ENCODE measurements around the gene DIP2B.

The DIP2B gene

GRCh38 chr12:50523772-50524171, 19.0 kb downstream of the DIP2B start:
- intact Hi-C loops (cut with DNase I; ENCODE audit: low total_unique reads), result no loop called here
- Histone ChIP-seq H3K27ac (no peak overlapping the region), H3K4me1 (peaks cover 0 to 19% (median 0%) of the 10 kb centered on the region in 4 donors), H3K36me3 (no peaks in the 10 kb centered on the region), H3K4me3 (no peak overlapping the region), H3K9me3 (no peaks in the 10 kb centered on the region), H3K27me3 (no peaks in the 10 kb centered on the region)
- no peak for DNase-seq
- TF ChIP-seq CTCF (IDR thresholded peaks at IDR 0.05), result no peak

- H3K36me3 ChIP-seq, result no peaks in the 10 kb centered on the region
- no peak for TF ChIP-seq CTCF (IDR thresholded peaks at IDR 0.05)
- no peak overlapping the region for H3K4me3 ChIP-seq
- peaks cover 0 to 11% (median 0%) of the 10 kb centered on the region in 4 donors for H3K4me1 ChIP-seq
- DNase-seq, result no peak
- H3K27ac ChIP-seq, result no peak overlapping the region
- no peaks in the 10 kb centered on the region for H3K27me3 ChIP-seq
- H3K9me3 ChIP-seq, result no peaks in the 10 kb centered on the region
- intact Hi-C loops (cut with DNase I; ENCODE audit: low total_unique reads), result no loop called here
Measured at GRCh38 chr12:50524621-50525020, 19.8 kb downstream of the DIP2B start.

GRCh38 chr12:50525422-50525821, 20.6 kb downstream of the DIP2B start:
- no peak for TF ChIP-seq CTCF (IDR thresholded peaks at IDR 0.05)
- intact Hi-C loops (cut with DNase I; ENCODE audit: low total_unique reads), result no loop called here
- Histone ChIP-seq H3K4me1 (peaks cover 0 to 11% (median 0%) of the 10 kb centered on the region in 4 donors), H3K27ac (no peak overlapping the region), H3K9me3 (no peaks in the 10 kb centered on the region), H3K36me3 (no peaks in the 10 kb centered on the region), H3K4me3 (no peak overlapping the region), H3K27me3 (no peaks in the 10 kb centered on the region)
- DNase-seq, result no peak

GRCh38 chr12:50527359-50527726, 22.6 kb downstream of the DIP2B start:
- intact Hi-C loops (cut with DNase I; ENCODE audit: low total_unique reads), result no loop called here
- H3K9me3 ChIP-seq, result no peaks in the 10 kb centered on the region
- H3K4me1 ChIP-seq, result peaks cover 0 to 7% (median under 1%) of the 10 kb centered on the region in 4 donors
- no peaks in the 10 kb centered on the region for H3K36me3 ChIP-seq
- no peak overlapping the region for H3K4me3 ChIP-seq
- no peak for TF ChIP-seq CTCF (IDR thresholded peaks at IDR 0.05)
- H3K27ac ChIP-seq, result no peak overlapping the region
- no peak for DNase-seq
- H3K27me3 ChIP-seq, result no peaks in the 10 kb centered on the region

GRCh38 chr12:50528800-50529199, 24.0 kb downstream of the DIP2B start:
- peaks cover 0 to 7% (median 3%) of the 10 kb centered on the region in 4 donors for H3K4me1 ChIP-seq
- H3K9me3 ChIP-seq, result no peaks in the 10 kb centered on the region
- H3K27me3 ChIP-seq, result no peaks in the 10 kb centered on the region
- H3K4me3 ChIP-seq, result no peak overlapping the region
- DNase-seq, result no peak
- no peak for TF ChIP-seq CTCF (IDR thresholded peaks at IDR 0.05)
- no peaks in the 10 kb centered on the region for H3K36me3 ChIP-seq
- intact Hi-C loops (cut with DNase I; ENCODE audit: low total_unique reads), result no loop called here
- H3K27ac ChIP-seq, result no peak overlapping the region

GRCh38 chr12:50529345-50529744, 24.6 kb downstream of the DIP2B start:
- intact Hi-C loops (cut with DNase I; ENCODE audit: low total_unique reads), result no loop called here
- H3K4me1 ChIP-seq, result peaks cover 0 to 7% (median 3%) of the 10 kb centered on the region in 4 donors

More at GRCh38 chr12:50529345-50529744, 24.6 kb downstream of the DIP2B start:
- Histone ChIP-seq H3K9me3 (no peaks in the 10 kb centered on the region), H3K36me3 (no peaks in the 10 kb centered on the region), H3K27me3 (no peaks in the 10 kb centered on the region), H3K4me3 (no peak overlapping the region), H3K27ac (no peak overlapping the region)
- TF ChIP-seq CTCF (IDR thresholded peaks at IDR 0.05), result no peak
- DNase-seq, result no peak

All from tibial artery (tissue), 4 donors.